HEK293 (cell line): Measurements from ENCODE around the gene NOLC1.

Experiments used
- SCRT2 ChIP-seq: fragments of 450-650 bp; formaldehyde crosslinking; IDR thresholded peaks from 2 replicates; pipeline ENCODE4 v1.5.1; 2016; ENCODE audit warnings: missing biosample characterization, missing genetic modification characterization
- TCF7L2 ChIP-seq: IDR thresholded peaks from 2 replicates; pipeline ENCODE4 v1.6.1; 2011; ENCODE audit warnings: low read depth, mild to moderate bottlenecking, inconsistent platforms, low read length, moderate library complexity, borderline replicate concordance
- YY1 ChIP-seq: fragments of 450-650 bp; formaldehyde crosslinking; IDR thresholded peaks from 2 replicates; pipeline ENCODE4 v1.5.1; 2018; ENCODE audit warnings: missing biosample characterization, missing genetic modification characterization
- ZNF239 ChIP-seq: fragments of 450-650 bp; formaldehyde crosslinking; IDR thresholded peaks from 2 replicates; pipeline ENCODE4 v1.5.1; 2016; ENCODE audit warnings: missing biosample characterization, missing genetic modification characterization
- ZNF561 ChIP-seq: fragments of 450-650 bp; IDR thresholded peaks from 2 replicates; pipeline ENCODE4 v1.5.1; 2018; ENCODE audit warnings: missing biosample characterization, missing genetic modification characterization, borderline replicate concordance
- TF ChIP-seq, protein P1 (sequence below): fragments of 450-650 bp; formaldehyde crosslinking; IDR thresholded peaks from 2 replicates; pipeline ENCODE4 v1.5.1; 2016; ENCODE audit warnings: missing biosample characterization, missing genetic modification characterization
- TF ChIP-seq, protein P2 (sequence below): fragments of 450-650 bp; formaldehyde crosslinking; IDR thresholded peaks from 2 replicates; pipeline ENCODE4 v1.5.1; 2016; ENCODE audit warnings: missing biosample characterization, missing genetic modification characterization, low read depth
- TF ChIP-seq, protein P3 (sequence below): fragments of 450-650 bp; formaldehyde crosslinking; IDR thresholded peaks from 2 replicates; pipeline ENCODE4 v1.5.1; 2016; ENCODE audit warnings: missing biosample characterization, missing genetic modification characterization

DNA sequence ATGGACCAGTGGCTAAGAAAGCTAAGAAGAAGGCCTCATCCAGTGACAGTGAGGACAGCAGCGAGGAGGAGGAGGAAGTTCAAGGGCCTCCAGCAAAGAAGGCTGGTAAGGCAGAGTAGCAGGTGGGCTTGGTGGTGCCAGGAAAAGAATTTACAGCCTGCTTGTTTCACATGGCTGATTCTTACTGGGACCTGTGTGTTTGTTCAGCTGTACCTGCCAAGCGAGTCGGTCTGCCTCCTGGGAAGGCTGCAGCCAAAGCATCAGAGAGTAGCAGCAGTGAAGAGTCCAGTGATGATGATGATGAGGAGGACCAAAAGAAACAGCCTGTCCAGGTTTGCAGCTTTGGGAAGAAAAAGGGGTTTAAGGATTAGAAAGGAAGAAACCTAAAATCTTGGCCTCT is 5.0 kb downstream of the NOLC1 start:
- TF ChIP-seq ZNF561 (tag by site-specific recombination) (no peak), ZNF239 (no peak), YY1 (tag by site-specific recombination) (no peak), TCF7L2 (no peak), SCRT2 (tag by site-specific recombination) (no peak)
- TF ChIP-seq, protein P1, sequence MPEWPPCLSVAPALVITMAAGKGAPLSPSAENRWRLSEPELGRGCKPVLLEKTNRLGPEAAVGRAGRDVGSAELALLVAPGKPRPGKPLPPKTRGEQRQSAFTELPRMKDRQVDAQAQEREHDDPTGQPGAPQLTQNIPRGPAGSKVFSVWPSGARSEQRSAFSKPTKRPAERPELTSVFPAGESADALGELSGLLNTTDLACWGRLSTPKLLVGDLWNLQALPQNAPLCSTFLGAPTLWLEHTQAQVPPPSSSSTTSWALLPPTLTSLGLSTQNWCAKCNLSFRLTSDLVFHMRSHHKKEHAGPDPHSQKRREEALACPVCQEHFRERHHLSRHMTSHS (tag by site-specific recombination): no peak
- TF ChIP-seq, protein P2, sequence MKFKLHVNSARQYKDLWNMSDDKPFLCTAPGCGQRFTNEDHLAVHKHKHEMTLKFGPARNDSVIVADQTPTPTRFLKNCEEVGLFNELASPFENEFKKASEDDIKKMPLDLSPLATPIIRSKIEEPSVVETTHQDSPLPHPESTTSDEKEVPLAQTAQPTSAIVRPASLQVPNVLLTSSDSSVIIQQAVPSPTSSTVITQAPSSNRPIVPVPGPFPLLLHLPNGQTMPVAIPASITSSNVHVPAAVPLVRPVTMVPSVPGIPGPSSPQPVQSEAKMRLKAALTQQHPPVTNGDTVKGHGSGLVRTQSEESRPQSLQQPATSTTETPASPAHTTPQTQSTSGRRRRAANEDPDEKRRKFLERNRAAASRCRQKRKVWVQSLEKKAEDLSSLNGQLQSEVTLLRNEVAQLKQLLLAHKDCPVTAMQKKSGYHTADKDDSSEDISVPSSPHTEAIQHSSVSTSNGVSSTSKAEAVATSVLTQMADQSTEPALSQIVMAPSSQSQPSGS (tag by site-specific recombination): no peak
- TF ChIP-seq, protein P3, sequence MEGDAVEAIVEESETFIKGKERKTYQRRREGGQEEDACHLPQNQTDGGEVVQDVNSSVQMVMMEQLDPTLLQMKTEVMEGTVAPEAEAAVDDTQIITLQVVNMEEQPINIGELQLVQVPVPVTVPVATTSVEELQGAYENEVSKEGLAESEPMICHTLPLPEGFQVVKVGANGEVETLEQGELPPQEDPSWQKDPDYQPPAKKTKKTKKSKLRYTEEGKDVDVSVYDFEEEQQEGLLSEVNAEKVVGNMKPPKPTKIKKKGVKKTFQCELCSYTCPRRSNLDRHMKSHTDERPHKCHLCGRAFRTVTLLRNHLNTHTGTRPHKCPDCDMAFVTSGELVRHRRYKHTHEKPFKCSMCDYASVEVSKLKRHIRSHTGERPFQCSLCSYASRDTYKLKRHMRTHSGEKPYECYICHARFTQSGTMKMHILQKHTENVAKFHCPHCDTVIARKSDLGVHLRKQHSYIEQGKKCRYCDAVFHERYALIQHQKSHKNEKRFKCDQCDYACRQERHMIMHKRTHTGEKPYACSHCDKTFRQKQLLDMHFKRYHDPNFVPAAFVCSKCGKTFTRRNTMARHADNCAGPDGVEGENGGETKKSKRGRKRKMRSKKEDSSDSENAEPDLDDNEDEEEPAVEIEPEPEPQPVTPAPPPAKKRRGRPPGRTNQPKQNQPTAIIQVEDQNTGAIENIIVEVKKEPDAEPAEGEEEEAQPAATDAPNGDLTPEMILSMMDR (tag by site-specific recombination): no peak
